NOMO-1 treated with DMSO at 0.1 percent for 48 hours (cell line): ENCODE data around the gene ELMOD3.
"Not testable (repeated sequence)": the region's sequence is repeated elsewhere in the genome, so short reads cannot be mapped to it uniquely, and the experiment has no call there.

Experiments used
- DNase-seq: peaks from one replicate; lab custom pipeline; 2025; ENCODE audit not compliant: unreplicated experiment; lab: John Stamatoyannopoulos, UW

ELMOD3 gene

GRCh38 chr2:85329181-85329651, 25.4 kb upstream of the ELMOD3 start:
- no peak for DNase-seq

GRCh38 chr2:85329701-85330100, 24.9 kb upstream of the ELMOD3 start:
- not testable (repeated sequence) for DNase-seq

DNA sequence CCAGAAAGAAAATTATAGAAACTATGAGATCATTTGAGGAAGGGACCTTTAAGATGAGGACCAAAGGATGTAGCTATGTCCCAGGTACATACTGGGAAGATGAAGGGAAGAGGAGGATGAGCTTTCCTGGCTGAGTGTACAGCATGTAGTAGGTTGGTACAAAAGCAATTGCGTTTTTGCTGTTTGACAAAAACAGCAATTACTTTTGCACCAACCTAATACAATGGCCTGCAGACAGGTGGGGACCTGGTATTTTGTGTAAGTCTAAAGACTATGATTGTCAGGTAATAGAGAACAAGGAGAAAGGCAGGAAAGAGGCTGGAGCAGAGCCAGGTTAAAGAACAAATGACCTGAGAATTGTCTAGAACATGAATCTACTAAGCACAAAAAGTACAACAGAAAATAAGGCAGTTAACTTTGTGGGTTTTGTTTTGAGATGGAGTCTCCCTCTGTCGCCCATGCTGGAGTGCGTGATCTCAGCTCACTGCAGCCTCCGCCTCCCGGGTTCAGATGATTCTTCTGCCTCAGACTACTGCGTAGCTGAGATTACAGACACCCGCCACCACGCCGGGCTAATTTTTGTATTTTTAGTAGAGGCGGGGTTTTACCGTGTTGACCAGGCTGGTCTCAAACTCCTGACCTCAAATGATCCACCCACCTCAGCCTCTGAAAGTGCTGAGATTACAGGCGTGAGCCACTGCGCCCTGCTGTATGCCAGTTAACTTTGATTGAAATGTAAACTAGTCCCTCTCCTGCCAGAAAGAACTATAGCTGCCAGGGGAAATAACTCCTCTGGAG, 23.5 kb upstream of the ELMOD3 start:
- no peak for DNase-seq

GRCh38 chr2:85333877-85334276, 20.7 kb upstream of the ELMOD3 start:
- DNase-seq, result not testable (repeated sequence)

DNA sequence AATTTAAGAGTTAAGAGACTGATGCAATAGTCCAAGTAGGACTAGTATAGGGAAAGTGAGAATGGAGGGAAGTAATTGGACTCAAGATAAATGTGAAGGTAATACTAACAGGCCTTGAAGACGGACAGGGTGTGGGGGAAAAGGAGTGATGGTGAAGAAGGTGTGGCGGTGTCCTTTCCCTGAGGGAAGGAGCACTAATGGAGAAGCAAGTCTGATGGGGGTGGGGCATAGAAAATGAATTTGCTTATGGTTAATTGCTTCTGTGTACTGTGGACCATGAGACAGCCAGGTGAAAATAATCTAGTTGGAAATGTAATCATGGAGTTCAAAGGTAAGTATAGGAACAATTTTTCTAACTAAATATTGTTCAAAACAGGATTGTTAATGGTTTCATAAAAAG, 19.6 kb upstream of the ELMOD3 start:
- no peak for DNase-seq

- DNase-seq, result no peak
Observed at GRCh38 chr2:85340034-85340892, 14.3 kb upstream of the ELMOD3 start.

GRCh38 chr2:85341269-85342029, 13.1 kb upstream of the ELMOD3 start:
- DNase-seq, result no peak

DNA sequence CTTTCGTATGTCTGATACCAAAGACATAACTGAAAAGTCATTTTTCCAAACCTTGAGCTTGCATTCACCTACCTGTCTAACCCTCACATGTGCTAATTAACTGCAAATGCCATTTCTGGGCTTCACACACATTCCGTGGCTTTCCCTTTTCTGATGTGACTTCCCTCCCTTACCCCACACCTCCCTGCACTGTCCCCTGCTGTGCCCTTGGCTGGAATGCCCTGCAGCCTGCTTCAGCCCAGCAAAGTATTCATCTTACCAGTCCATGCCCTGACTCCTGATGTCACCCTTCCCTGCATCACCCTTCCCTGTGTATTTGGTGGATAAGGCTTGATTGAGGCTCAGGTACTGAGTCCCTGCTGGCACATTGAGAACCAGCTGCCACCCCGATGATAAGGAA, 12.4 kb upstream of the ELMOD3 start:
- DNase-seq, result no peak

- not testable (repeated sequence) for DNase-seq
Observed at GRCh38 chr2:85343207-85343895, 11.2 kb upstream of the ELMOD3 start.

DNA sequence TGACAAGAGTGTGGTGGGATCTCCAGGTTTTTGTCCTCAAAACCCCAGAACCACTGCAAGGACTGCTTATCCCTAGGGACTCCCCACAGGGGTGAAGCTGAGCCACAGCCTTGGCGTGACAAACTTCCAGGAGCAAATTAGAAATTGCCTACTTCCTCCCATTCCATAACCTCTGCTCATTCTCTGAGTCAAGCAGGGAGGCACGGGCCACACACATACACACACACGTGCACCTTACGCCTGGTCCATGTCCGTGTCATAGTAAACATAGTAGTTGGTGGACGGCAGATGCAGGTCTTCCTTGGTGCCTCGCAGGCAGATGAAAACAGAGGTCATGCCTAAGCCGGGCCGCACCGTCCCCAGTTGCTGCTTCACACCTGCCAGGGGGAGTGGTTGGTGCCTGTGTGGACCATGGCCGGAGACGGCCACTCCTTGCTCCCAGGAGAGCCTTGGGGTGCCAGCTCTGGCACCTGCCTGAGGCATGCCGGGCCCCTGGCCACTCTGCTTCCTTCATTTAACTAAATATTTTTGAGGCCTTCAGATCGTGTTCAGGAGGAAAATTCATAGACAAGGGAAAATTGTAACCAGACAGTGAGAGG, 10.1 kb upstream of the ELMOD3 start:
- DNase-seq, result no peak

- DNase-seq, result no peak
Observed at GRCh38 chr2:85347599-85347998, 7.0 kb upstream of the ELMOD3 start.

DNA sequence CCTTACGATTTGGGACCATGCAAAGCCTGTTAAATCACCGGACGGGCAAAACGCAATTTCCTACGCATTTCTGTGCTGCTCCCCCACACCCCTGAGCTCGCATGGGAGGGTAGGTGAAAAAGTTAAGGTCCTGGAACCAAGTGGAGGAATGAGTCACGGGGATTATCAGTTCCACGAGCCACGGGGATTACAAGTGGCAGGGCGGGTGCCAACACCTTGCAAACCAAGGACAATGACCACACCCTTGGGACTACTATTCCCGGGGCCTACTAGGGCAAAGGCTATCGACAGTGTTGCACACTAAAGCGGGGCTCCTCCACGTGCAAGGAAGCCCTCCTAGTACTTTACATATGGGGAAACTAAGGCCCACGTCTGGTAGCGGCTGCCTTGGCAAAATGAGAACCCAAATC, 688 bp upstream of the ELMOD3 start:
- no peak for DNase-seq

GRCh38 chr2:85355073-85355410, 473 bp downstream of the ELMOD3 start:
- DNase-seq, result no peak

DNA sequence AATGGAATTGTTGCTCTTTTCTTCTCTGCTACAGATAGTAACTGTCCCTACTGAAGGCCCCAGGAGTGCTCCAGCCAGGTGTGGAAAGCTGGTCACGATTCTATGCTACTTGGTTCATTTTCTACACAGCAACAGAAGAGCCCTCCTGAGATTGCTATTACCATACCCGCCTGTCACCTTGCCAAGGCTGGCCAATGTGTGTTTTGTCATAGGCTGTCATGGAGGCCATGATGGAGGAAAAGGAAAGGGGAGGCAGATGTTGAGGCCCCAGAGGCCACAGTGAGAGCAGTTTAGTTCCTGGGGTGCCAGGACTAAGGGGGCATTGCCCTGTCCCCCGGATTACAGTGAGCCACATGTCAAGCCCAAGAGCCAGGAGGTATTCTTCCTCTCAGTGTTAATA, 952 bp downstream of the ELMOD3 start:
- DNase-seq, result no peak

DNA sequence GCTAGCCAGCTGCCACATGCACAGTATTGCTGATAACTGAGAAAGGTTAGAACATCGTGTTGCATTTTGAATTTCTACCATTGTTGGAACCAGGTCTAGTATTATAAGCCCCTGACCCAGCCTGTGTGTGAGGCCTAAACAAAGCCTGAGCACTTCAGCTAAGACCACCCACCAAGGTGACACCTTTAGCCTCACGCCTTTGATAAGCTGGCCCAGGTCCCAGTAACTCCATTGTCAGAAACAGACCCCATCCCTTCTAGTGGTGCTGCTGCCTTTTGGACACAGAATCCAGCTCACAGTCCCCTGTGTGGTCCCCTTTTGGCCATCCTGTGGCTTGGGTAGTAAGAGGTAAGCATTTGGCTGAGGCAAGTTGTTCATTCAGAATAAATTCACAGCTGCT, 1.6 kb downstream of the ELMOD3 start:
- no peak for DNase-seq

GRCh38 chr2:85357736-85358135, 3.2 kb downstream of the ELMOD3 start:
- no peak for DNase-seq

DNA sequence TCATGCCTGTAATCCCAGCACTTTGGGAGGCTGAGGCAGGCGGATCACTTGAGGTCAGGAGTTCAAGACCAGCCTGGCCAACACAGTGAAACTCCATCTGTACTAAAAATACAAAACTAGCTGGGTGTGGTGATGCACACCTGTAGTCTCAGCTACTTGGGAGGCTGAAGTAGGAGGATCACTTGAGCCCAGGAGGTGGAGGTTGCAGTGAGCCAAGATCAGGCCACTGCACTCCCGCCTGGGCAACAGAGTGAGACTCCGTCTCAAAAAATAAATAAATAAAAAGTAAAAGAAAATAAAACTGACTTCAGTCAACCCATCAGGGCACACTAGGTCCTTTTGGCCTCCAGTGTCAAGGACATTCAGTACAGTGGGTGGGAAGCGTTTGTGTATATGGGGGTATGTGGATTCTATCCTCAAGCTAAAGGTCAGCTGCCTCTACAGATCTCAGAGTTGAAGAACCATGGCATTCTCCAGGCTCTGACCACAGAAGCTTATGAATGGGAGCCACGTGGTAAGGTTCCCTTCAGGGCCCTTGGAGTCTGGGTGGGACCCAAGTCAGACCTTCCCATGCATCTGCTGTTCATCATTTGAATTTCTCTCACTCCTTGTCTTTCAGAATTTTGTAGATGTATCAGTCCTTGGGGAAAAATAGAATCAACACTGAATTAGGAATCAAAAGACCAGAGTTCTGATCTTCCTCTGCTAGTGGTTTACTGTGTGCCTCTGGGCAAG, 8.3 kb downstream of the ELMOD3 start:
- DNase-seq, result not testable (repeated sequence)

DNA sequence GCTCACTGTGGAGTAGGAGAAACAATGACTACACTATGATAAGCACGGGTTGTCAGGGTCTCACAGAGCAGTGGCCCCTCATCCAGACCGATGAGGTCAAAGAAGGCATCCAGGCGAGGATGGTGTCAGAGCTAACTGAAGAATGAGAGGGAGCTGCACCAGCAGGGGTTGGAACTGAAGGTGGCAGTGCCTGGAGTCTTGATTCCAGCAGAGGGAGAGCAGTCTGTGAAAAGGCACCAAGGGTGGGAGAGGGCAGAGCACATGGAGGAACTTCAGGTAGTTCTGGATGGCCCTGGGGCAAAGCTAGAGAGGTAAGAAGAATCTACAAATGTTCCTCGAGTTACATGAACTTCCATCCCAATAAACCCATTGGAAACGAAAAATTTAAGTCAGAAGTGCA, 12.6 kb downstream of the ELMOD3 start:
- DNase-seq, result no peak

- DNase-seq, result no peak
Observed at GRCh38 chr2:85368921-85369320, 14.4 kb downstream of the ELMOD3 start.

- DNase-seq, result no peak
Observed at GRCh38 chr2:85369500-85369899, 14.9 kb downstream of the ELMOD3 start.
